GM23248 (cell line): ENCODE measurements around the gene SLC2A5. TPM values are rescaled to one million over a fixed set of nuclear protein-coding genes. Genes with fewer than 3 reads are reported as not detected.

Experiments used
- DNase-seq: peaks from one replicate; pipeline ENCODE4 v3.0.0-alpha.2; 2015
- H2AFZ ChIP-seq: fragments of 200-600 bp; sonication (generic); 2 replicates; pipeline ENCODE4 v1.6.1; 2016; ENCODE audit warnings: antibody characterized with exemption
- H3F3A ChIP-seq: fragments of 200-600 bp; sonication (generic); 2 replicates; pipeline ENCODE4 v1.6.1; 2016; ENCODE audit warnings: mild to moderate bottlenecking, antibody characterized with exemption, mixed run types; ENCODE audit not compliant: insufficient read depth
- H3K27ac ChIP-seq: fragments of 200-600 bp; sonication (generic); 2 replicates; pipeline ENCODE4 v1.5.1; 2016; ENCODE audit warnings: mild to moderate bottlenecking
- H3K27me3 ChIP-seq: fragments of 200-600 bp; sonication (generic); replicated peaks from 2 replicates; pipeline ENCODE4 v1.6.1; 2016; ENCODE audit warnings: mild to moderate bottlenecking; ENCODE audit not compliant: insufficient read depth
- H3K36me3 ChIP-seq: fragments of 200-600 bp; sonication (generic); 2 replicates; pipeline ENCODE4 v1.6.1; 2016; ENCODE audit warnings: low read depth, mild to moderate bottlenecking
- H3K4me1 ChIP-seq: fragments of 200-600 bp; sonication (generic); 2 replicates; pipeline ENCODE4 v1.6.1; 2016; ENCODE audit warnings: mild to moderate bottlenecking; ENCODE audit not compliant: insufficient read depth
- H3K4me2 ChIP-seq: fragments of 200-600 bp; sonication (generic); one replicate; pipeline ENCODE4 v1.6.1; 2016; ENCODE audit warnings: mild to moderate bottlenecking; ENCODE audit not compliant: unreplicated experiment
- H3K4me3 ChIP-seq: fragments of 200-600 bp; sonication (generic); 2 replicates; pipeline ENCODE4 v1.5.1; 2016; ENCODE audit warnings: mild to moderate bottlenecking
- H3K79me2 ChIP-seq: fragments of 200-600 bp; sonication (generic); 2 replicates; pipeline ENCODE4 v1.6.1; 2016; ENCODE audit warnings: mild to moderate bottlenecking; ENCODE audit not compliant: insufficient read depth
- H3K9ac ChIP-seq: fragments of 200-600 bp; sonication (generic); 2 replicates; pipeline ENCODE4 v1.6.1; 2016; ENCODE audit warnings: mild to moderate bottlenecking
- H3K9me2 ChIP-seq: fragments of 200-600 bp; sonication (generic); 2 replicates; pipeline ENCODE4 v1.6.1; 2016; ENCODE audit warnings: mixed run types, mild to moderate bottlenecking, moderate library complexity; ENCODE audit not compliant: insufficient read depth
- H3K9me3 ChIP-seq: fragments of 200-600 bp; sonication (generic); one replicate; pipeline ENCODE4 v1.6.1; 2017; ENCODE audit warnings: low read depth
- H4K20me1 ChIP-seq: fragments of 200-600 bp; sonication (generic); 2 replicates; pipeline ENCODE4 v1.6.0; 2016; ENCODE audit not compliant: insufficient read depth
- EZH2 ChIP-seq: fragments of 200-600 bp; sonication (generic); IDR thresholded peaks from 2 replicates; pipeline ENCODE4 v1.6.1; 2018; ENCODE audit warnings: antibody characterized with exemption, mild to moderate bottlenecking; ENCODE audit not compliant: insufficient read depth, poor library complexity, severe bottlenecking
- EZH2phosphoT487 ChIP-seq: fragments of 200-600 bp; sonication (generic); IDR thresholded peaks from 2 replicates; pipeline ENCODE4 v1.6.1; 2018; ENCODE audit warnings: antibody characterized with exemption, moderate library complexity, mild to moderate bottlenecking, low read depth; ENCODE audit not compliant: insufficient read depth
- WGBS, 2 experiments: methylation state at CpG; one replicate each; pipeline ENCODE4 v1.1.6; 2015 to 2017; ENCODE audit warnings: low lambda C conversion rate in 2 of 2, low coverage in 1 of 2; ENCODE audit errors: missing lambda C conversion rate in 2 of 2; 5-methylcytosine and 5-hydroxymethylcytosine counted together
- in situ Hi-C: fragments of 300-500 bp; cut with MboI; formaldehyde crosslinking; loops from 2 replicates; pipeline ENCODE4 v1.15.0; 2020
- polyA plus RNA-seq: library from polyadenylated mRNA; unstranded; fragments of >200 nt; fragmentation: Nextera tagmentation; extraction: Ambion mirVana; gene quantifications from 2 replicates; pipeline ENCODE4 v1.2.1, GENCODE V29; 2016
- small RNA-seq: library from RNA; depleted of rRNA; stranded (forward); fragments of <200 nt; gene quantifications from one replicate; pipeline ENCODE3, GENCODE V24; 2014; ENCODE audit warnings: low read depth, low replicate concordance
- total RNA-seq: library from RNA; depleted of rRNA; stranded (reverse); fragments of >200 nt; shearing (Covaris generic); gene quantifications from 2 replicates; pipeline ENCODE4 v1.2.3, GENCODE V29; 2014; rRNA removed

The SLC2A5 gene
- total and polyA plus RNA-seq, 2 experiments from 2014 or later = 0.29 to 0.54 TPM

DNA sequence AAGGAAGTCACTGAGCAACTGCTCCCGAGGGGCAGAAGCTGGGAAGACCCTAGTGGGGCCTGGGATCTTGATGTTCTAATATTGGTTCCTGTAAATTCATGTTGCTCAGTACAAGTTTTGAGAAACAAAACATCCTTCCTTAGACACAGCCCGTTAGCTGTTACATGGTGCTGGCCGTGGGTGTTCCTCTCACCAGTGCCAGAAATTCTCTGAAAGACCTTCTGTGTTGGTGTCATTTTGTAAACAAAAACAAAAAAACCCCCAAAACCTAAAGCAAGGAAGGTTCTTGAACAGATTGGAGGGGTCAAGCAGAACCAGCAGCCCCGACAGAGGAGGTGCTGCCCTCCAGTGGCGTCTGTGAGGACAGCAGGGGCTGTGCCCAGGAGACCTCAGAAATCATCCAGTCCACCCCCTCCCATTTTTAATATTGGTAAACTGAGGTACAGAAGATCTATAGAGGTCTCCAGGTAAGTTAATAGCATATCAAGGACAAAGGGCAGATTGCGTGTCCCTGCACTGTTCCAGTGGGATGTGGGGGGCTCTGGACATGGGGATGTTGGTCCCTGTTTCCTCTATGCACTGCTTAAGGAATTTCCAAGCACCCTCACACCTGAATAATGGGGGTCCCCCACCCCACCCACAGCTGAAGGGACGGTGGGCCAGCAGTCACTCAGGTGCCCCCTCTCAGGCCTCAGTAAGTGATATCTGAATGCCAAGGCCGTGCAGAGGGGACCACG is 81.4 kb downstream of the SLC2A5 start:
- peaks cover 14% of the 10 kb centered on the region for H3F3A ChIP-seq
- H3K79me2 ChIP-seq = no peaks in the 10 kb centered on the region
- H3K4me3 ChIP-seq = no peak overlapping the region
- H3K9ac ChIP-seq = peak overlapping the region; percentile 4; the same call in 1 of the 2 replicates
- H3K4me1 ChIP-seq = peaks cover 8% of the 10 kb centered on the region; the same call in 1 of the 2 replicates
- H3K27ac ChIP-seq = peak overlapping the region; percentile 9; the same call in 1 of the 2 replicates
- peak overlapping the region; percentile 52 for H2AFZ ChIP-seq
- H3K9me3 ChIP-seq = no peaks in the 10 kb centered on the region
- in situ Hi-C loops = no loop called here
- no peak overlapping the region for H3K4me2 ChIP-seq
- WGBS, 2 experiments = 18 to 24% methylated on average over 9 of the region's 9 CpGs
- TF ChIP-seq EZH2 (no peak), EZH2phosphoT487 (no peak)
- H4K20me1 ChIP-seq = no peaks in the 10 kb centered on the region
- H3K36me3 ChIP-seq = no peaks in the 10 kb centered on the region
- H3K9me2 ChIP-seq = no peaks in the 10 kb centered on the region
- no peaks in the 10 kb centered on the region for H3K27me3 ChIP-seq
- peak; percentile 65 for DNase-seq

DNA sequence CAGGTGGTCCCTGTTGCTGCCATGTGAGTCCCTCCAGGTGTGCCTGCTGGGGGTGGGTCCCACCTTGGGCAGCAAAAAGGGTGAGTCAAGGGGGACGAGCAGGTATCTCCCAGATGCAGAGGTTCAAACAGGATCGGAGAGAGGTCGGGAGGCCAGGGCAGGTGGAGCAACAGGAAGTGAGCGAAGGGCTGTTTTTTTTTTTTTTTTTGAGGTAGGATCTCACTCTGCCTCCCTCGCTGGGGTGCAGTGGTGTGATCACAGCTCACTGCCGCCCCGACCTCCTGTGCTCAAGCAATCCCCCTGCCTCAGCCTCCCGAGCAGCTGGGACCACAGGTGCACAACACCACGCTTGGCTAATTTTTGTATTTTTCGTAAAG is 82.6 kb downstream of the SLC2A5 start:
- no peak for DNase-seq
- Histone ChIP-seq H3K4me2 (peak overlapping the region; percentile 38), H3K36me3 (no peaks in the 10 kb centered on the region), H3K4me3 (no peak overlapping the region), H3K9me3 (no peaks in the 10 kb centered on the region), H3K9me2 (no peaks in the 10 kb centered on the region), H3K79me2 (no peaks in the 10 kb centered on the region), H3K27me3 (no peaks in the 10 kb centered on the region), H3F3A (peaks cover 14% of the 10 kb centered on the region), H2AFZ (no peak overlapping the region), H4K20me1 (no peaks in the 10 kb centered on the region), H3K9ac (peak overlapping the region; percentile 73), H3K4me1 (peaks cover 8% of the 10 kb centered on the region; the same call in 1 of the 2 replicates), H3K27ac (peak overlapping the region; percentile 97)
- TF ChIP-seq EZH2 (no peak), EZH2phosphoT487 (no peak)
- in situ Hi-C loops = no loop called here
- WGBS, 2 experiments = 93 to 95% methylated on average over 10 of the region's 10 CpGs

DNA sequence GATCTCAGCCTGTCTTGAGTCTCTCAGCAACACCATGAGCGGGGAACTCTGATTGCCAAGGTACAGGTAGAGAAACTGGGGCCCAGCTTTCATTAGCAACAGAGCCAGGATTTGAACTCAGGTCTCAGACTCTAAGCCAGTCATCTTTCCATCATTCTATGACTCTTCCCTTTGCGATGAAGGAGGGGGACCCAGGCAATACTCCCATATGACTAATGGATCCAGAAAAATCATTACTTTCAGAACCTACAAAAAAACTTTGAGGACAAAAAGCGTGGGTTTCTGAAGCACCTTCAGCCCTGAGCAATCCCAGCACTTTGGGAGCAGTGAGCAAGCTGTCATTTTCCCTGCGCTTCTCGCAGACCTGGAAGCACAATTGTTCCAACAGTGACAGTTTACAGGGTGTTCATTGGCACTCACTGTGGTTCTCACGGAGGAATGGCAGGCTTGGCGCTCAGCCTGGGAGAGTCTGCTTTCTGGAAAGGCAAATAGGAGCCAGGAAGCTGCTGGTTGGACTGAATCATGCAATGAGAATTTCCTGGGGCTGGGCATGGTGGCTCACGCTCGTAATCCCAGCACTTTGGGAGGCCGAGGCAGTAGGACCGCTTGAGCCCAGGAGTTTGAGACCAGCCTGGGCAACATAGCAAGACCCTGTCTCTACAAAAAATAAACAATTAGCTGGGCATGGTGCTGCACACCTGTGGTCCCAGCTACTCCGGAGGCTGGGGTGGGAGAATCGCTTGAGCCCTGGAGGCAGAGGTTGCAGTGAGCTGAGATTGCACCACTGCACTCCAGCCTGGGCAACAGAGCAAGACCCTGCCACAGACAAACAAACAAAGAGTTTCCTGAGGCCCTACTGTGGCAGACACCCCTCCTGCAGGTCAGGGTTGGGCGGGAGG is 83.3 kb downstream of the SLC2A5 start:
- WGBS, 2 experiments = 17 to 19% methylated on average over 14 of the region's 14 CpGs
- Histone ChIP-seq H4K20me1 (no peaks in the 10 kb centered on the region), H3K9ac (peak overlapping the region; percentile 73)

More for the DNA sequence above, 83.3 kb downstream of the SLC2A5 start:
- Histone ChIP-seq H3K4me3 (peak overlapping the region; percentile 44), H3K4me2 (peak overlapping the region; percentile 38), H3F3A (peaks cover 14% of the 10 kb centered on the region), H3K36me3 (no peaks in the 10 kb centered on the region), H2AFZ (peak overlapping the region; percentile 83), H3K79me2 (no peaks in the 10 kb centered on the region), H3K9me2 (no peaks in the 10 kb centered on the region), H3K27ac (peak overlapping the region; percentile 97), H3K4me1 (peaks cover 8% of the 10 kb centered on the region; the same call in 1 of the 2 replicates), H3K27me3 (no peaks in the 10 kb centered on the region), H3K9me3 (no peaks in the 10 kb centered on the region)
- in situ Hi-C loops = no loop called here
- DNase-seq = peak; percentile 98
- TF ChIP-seq EZH2phosphoT487 = no peak
- TF ChIP-seq EZH2 = no peak

Small RNA genes lying within 50 kb of the gene (small RNA-seq; reads per million reads assigned to genes)
- not detected for gene RF00424

Other genes starting within 250 kb of the SLC2A5 start
- gene ENO1, start 190.9 kb downstream of the SLC2A5 start, total RNA-seq = 1,781 and 2,185 TPM in 2 replicates
- 2,304 and 2,417 TPM in 2 replicates for gene ENO1, start 190.9 kb downstream of the SLC2A5 start, polyA plus RNA-seq
- gene CA6, start 123.8 kb downstream of the SLC2A5 start, total RNA-seq = not detected in 2 replicates
- gene CA6, start 123.8 kb downstream of the SLC2A5 start, polyA plus RNA-seq = not detected in 2 replicates
- gene SLC2A7, start 43.2 kb downstream of the SLC2A5 start, total RNA-seq = not detected in 2 replicates
- gene SLC2A7, start 43.2 kb downstream of the SLC2A5 start, polyA plus RNA-seq = not detected in 2 replicates
- 1.7 and 3.3 TPM in 2 replicates for gene GPR157, start 59.5 kb upstream of the SLC2A5 start, total RNA-seq
- 2.6 and 2.7 TPM in 2 replicates for gene GPR157, start 59.5 kb upstream of the SLC2A5 start, polyA plus RNA-seq
- gene H6PD, start 165.1 kb upstream of the SLC2A5 start, total RNA-seq = 29.6 and 31.4 TPM in 2 replicates
- 14.5 and 16.1 TPM in 2 replicates for gene H6PD, start 165.1 kb upstream of the SLC2A5 start, polyA plus RNA-seq
- gene SPSB1, start 223.3 kb upstream of the SLC2A5 start, total RNA-seq = 13.5 and 22.7 TPM in 2 replicates
- gene SPSB1, start 223.3 kb upstream of the SLC2A5 start, polyA plus RNA-seq = 13.5 and 13.6 TPM in 2 replicates